Measurements from ENCODE around the gene CTNNA1.
"Not testable (repeated sequence)": the region's sequence is repeated elsewhere in the genome, so short reads cannot be mapped to it uniquely, and the experiment has no call there.

Gene CTNNA1

GRCh38 chr5:138809391-138809790, 56.2 kb downstream of the CTNNA1 start:
- no peak for DNase-seq

GRCh38 chr5:138810861-138811260, 57.6 kb downstream of the CTNNA1 start:
- DNase-seq: not testable (repeated sequence)

- no peak for DNase-seq
These were observed 62.3 kb downstream of the CTNNA1 start for GRCh38 chr5:138815529-138815928.

- DNase-seq: no peak
These were observed 64.0 kb downstream of the CTNNA1 start for GRCh38 chr5:138817241-138817640.

GRCh38 chr5:138819081-138819480, 65.9 kb downstream of the CTNNA1 start:
- peak in 32 of 58 donors; percentile 2 to 69 (median 14) for DNase-seq

- DNase-seq: no peak
These were observed 67.5 kb downstream of the CTNNA1 start for GRCh38 chr5:138820695-138821094.

GRCh38 chr5:138824516-138824915, 71.3 kb downstream of the CTNNA1 start:
- no peak for DNase-seq

GRCh38 chr5:138824924-138825863, 72.0 kb downstream of the CTNNA1 start:
- no peak for DNase-seq

- no peak for DNase-seq
These were observed 75.3 kb downstream of the CTNNA1 start for GRCh38 chr5:138828556-138828955.

GRCh38 chr5:138829341-138829740, 76.1 kb downstream of the CTNNA1 start:
- DNase-seq: no peak

- no peak for DNase-seq
These were observed 78.5 kb downstream of the CTNNA1 start for GRCh38 chr5:138831703-138832102.

- DNase-seq: no peak
These were observed 79.0 kb downstream of the CTNNA1 start for GRCh38 chr5:138832218-138832617.

- no peak for DNase-seq
These were observed 79.9 kb downstream of the CTNNA1 start for GRCh38 chr5:138833080-138833479.

- no peak for DNase-seq
These were observed 80.7 kb downstream of the CTNNA1 start for GRCh38 chr5:138833726-138834480.

GRCh38 chr5:138834853-138835252, 81.6 kb downstream of the CTNNA1 start:
- DNase-seq: not testable (repeated sequence)

- no peak for DNase-seq
These were observed 83.9 kb downstream of the CTNNA1 start for GRCh38 chr5:138837160-138837559.

- DNase-seq: no peak
These were observed 86.9 kb downstream of the CTNNA1 start for GRCh38 chr5:138840103-138840502.

GRCh38 chr5:138841531-138841930, 88.3 kb downstream of the CTNNA1 start:
- DNase-seq: no peak

GRCh38 chr5:138843316-138844124, 90.3 kb downstream of the CTNNA1 start:
- no peak for DNase-seq

- no peak for DNase-seq
These were observed 90.9 kb downstream of the CTNNA1 start for GRCh38 chr5:138844125-138844461.

- DNase-seq: peak in 1 of 58 donors; percentile 22
These were observed 91.7 kb downstream of the CTNNA1 start for GRCh38 chr5:138844812-138845513.

Data from anterior cingulate cortex (tissue), 58 donors.